ENCODE results near the gene C3orf49.

The C3orf49 gene

GRCh38 chr3:63853106-63853505, 34.0 kb downstream of the C3orf49 start:
- no peak for DNase-seq

- DNase-seq: no peak
These were observed 36.3 kb downstream of the C3orf49 start for GRCh38 chr3:63855333-63855940.

GRCh38 chr3:63857311-63857710, 38.2 kb downstream of the C3orf49 start:
- DNase-seq: no peak

GRCh38 chr3:63860776-63861175, 41.7 kb downstream of the C3orf49 start:
- no peak for DNase-seq

GRCh38 chr3:63861306-63861705, 42.2 kb downstream of the C3orf49 start:
- DNase-seq: no peak

- DNase-seq: no peak
These were observed 43.7 kb downstream of the C3orf49 start for GRCh38 chr3:63862804-63863149.

- DNase-seq: peak; percentile 77
These were observed 44.3 kb downstream of the C3orf49 start, which contains the start of the genes ATXN7 and THOC7 for GRCh38 chr3:63863150-63864007. Gene ATXN7 (plus strand): TSS chr3:63863867. CDS start chr3:63912599, 48,732 bp downstream. Gene THOC7 (minus strand): TSS chr3:63863805. CDS start chr3:63863790, 15 bp downstream.

- DNase-seq: peak; percentile 63
These were observed 45.2 kb downstream of the C3orf49 start for GRCh38 chr3:63864008-63864964.

- DNase-seq: no peak
These were observed 45.8 kb downstream of the C3orf49 start for GRCh38 chr3:63864965-63865327.

GRCh38 chr3:63867225-63867624, 48.1 kb downstream of the C3orf49 start:
- DNase-seq: no peak

- DNase-seq: no peak
These were observed 51.0 kb downstream of the C3orf49 start for GRCh38 chr3:63869940-63870614.

- DNase-seq: no peak
These were observed 51.5 kb downstream of the C3orf49 start for GRCh38 chr3:63870615-63871005.

- DNase-seq: no peak
These were observed 53.2 kb downstream of the C3orf49 start for GRCh38 chr3:63872135-63872924.

GRCh38 chr3:63874769-63875168, 55.7 kb downstream of the C3orf49 start:
- no peak for DNase-seq

GRCh38 chr3:63875510-63875909, 56.4 kb downstream of the C3orf49 start:
- DNase-seq: no peak

GRCh38 chr3:63876260-63876659, 57.2 kb downstream of the C3orf49 start:
- no peak for DNase-seq

- DNase-seq: no peak
These were observed 58.8 kb downstream of the C3orf49 start for GRCh38 chr3:63877737-63878393.

GRCh38 chr3:63878394-63879060, 59.4 kb downstream of the C3orf49 start:
- DNase-seq: no peak

- no peak for DNase-seq
These were observed 61.6 kb downstream of the C3orf49 start for GRCh38 chr3:63880653-63881052.

- no peak for DNase-seq
These were observed 67.8 kb downstream of the C3orf49 start for GRCh38 chr3:63886858-63887257.

- no peak for DNase-seq
These were observed 72.4 kb downstream of the C3orf49 start for GRCh38 chr3:63891518-63891917.
